ENCODE data around the gene SLC14A1. TPM values are rescaled to one million over a fixed set of nuclear protein-coding genes. Genes with fewer than 3 reads are reported as not detected.
A peak's percentile ranks its signal among the peaks of the same experiment; 100 is the strongest.

Gene SLC14A1
- total and polyA plus RNA-seq, 4 experiments from 2014 or later, result 1.8 to 3.6 (median 3.2) TPM

- no peak for DNase-seq
- H3K27ac ChIP-seq (ENCODE audit: low read depth, low read length), result no peak overlapping the region
- H3K4me3 Mint-ChIP-seq, result no peak overlapping the region
- no peaks in the 10 kb centered on the region for H3K27me3 ChIP-seq (ENCODE audit: insufficient read depth, low read length)
- peaks cover 0 to 5% (median 0%) of the 10 kb centered on the region in 8 donors for H3K9me3 Mint-ChIP-seq
- H3K27ac Mint-ChIP-seq, result no peak overlapping the region
- intact Hi-C loops (cut with micrococcal nuclease), result no loop called here
- H3K4me1 Mint-ChIP-seq, result peaks cover 2 to 16% (median 10%) of the 10 kb centered on the region in 4 donors
- no peaks in the 10 kb centered on the region for H3K4me1 ChIP-seq (ENCODE audit: insufficient read depth, low read length)
- H3K9me3 ChIP-seq (ENCODE audit: control insufficient read depth in 1 of 2, low read length in 2 of 2), result no peaks in the 10 kb centered on the region
- peaks cover 6 to 12% of the 10 kb centered on the region in 2 donors for H3K27me3 Mint-ChIP-seq
- POLR2A ChIA-PET (ENCODE audit: partially characterized antibody), result no interaction called here
- H3K4me3 ChIP-seq (ENCODE audit: low read length in 2 of 2), result no peak overlapping the region
- no peaks in the 10 kb centered on the region for H3K36me3 Mint-ChIP-seq
- CTCF ChIA-PET (ENCODE audit: partially characterized antibody), result no interaction called here
- H3K36me3 ChIP-seq (ENCODE audit: insufficient read depth, low read length), result no peaks in the 10 kb centered on the region
These were observed 41.8 kb downstream of the SLC14A1 start for GRCh38 chr18:45765796-45766195.

- Histone ChIP-seq H3K36me3 (ENCODE audit: insufficient read depth, low read length) (no peaks in the 10 kb centered on the region), H3K9me3 (ENCODE audit: control insufficient read depth in 1 of 2, low read length in 2 of 2) (no peaks in the 10 kb centered on the region), H3K27me3 (ENCODE audit: insufficient read depth, low read length) (no peaks in the 10 kb centered on the region), H3K4me3 (ENCODE audit: low read length in 2 of 2) (no peak overlapping the region), H3K27ac (ENCODE audit: low read depth, low read length) (no peak overlapping the region), H3K4me1 (ENCODE audit: insufficient read depth, low read length) (peaks cover 22% of the 10 kb centered on the region)
- peak overlapping the region in 3 of 7 donors; percentile 20 to 65 (median 53) for H3K27ac Mint-ChIP-seq
- H3K4me3 Mint-ChIP-seq, result peak overlapping the region in 1 of 8 donors; percentile 35
- intact Hi-C loops (cut with micrococcal nuclease), result no loop called here
- H3K9me3 Mint-ChIP-seq, result peaks cover 0 to 5% (median 0%) of the 10 kb centered on the region in 8 donors
- ChIA-PET POLR2A (ENCODE audit: partially characterized antibody) (no interaction called here), CTCF (ENCODE audit: partially characterized antibody) (no interaction called here)
- no peak for DNase-seq
- H3K36me3 Mint-ChIP-seq, result no peaks in the 10 kb centered on the region
- H3K27me3 Mint-ChIP-seq, result peaks cover 6 to 14% of the 10 kb centered on the region in 2 donors
- peaks cover 25 to 56% (median 39%) of the 10 kb centered on the region in 4 donors for H3K4me1 Mint-ChIP-seq
These were observed 47.9 kb downstream of the SLC14A1 start for GRCh38 chr18:45771587-45772480.

- no peaks in the 10 kb centered on the region for H3K36me3 ChIP-seq (ENCODE audit: insufficient read depth, low read length)
- ChIA-PET POLR2A (ENCODE audit: partially characterized antibody) (interaction anchor here (0.7 to 0.8 kb wide), 2 partner anchors 87 to 108 kb away, joined by 3 to 4 read pairs; no protein-coding TSS in a partner anchor), CTCF (ENCODE audit: partially characterized antibody) (interaction anchor here (2.7 kb wide), 1 partner anchor 86 kb away, joined by 8 read pairs; no protein-coding TSS in a partner anchor)
- peaks cover 22% of the 10 kb centered on the region for H3K4me1 ChIP-seq (ENCODE audit: insufficient read depth, low read length)
- Mint-ChIP-seq H3K36me3 (no peaks in the 10 kb centered on the region), H3K4me3 (peak overlapping the region in 7 of 8 donors; percentile 50 to 88 (median 75)), H3K27me3 (peaks cover 2 to 12% of the 10 kb centered on the region in 2 donors), H3K4me1 (peaks cover 25 to 56% (median 40%) of the 10 kb centered on the region in 4 donors), H3K9me3 (peaks cover 0 to 5% (median 0%) of the 10 kb centered on the region in 8 donors), H3K27ac (peak overlapping the region; percentile 1 to 88 (median 71))
- H3K27ac ChIP-seq (ENCODE audit: low read depth, low read length), result no peak overlapping the region
- DNase-seq, result peak in 4 of 5 donors; percentile 23 to 33 (median 30)
- no peak overlapping the region for H3K4me3 ChIP-seq (ENCODE audit: low read length in 2 of 2)
- no peaks in the 10 kb centered on the region for H3K9me3 ChIP-seq (ENCODE audit: control insufficient read depth in 1 of 2, low read length in 2 of 2)
- intact Hi-C loops (cut with micrococcal nuclease), result loop anchor here (1.0 kb wide), 1 partner anchor 22 kb away; no protein-coding TSS in a partner anchor
- no peaks in the 10 kb centered on the region for H3K27me3 ChIP-seq (ENCODE audit: insufficient read depth, low read length)
These were observed 50.1 kb downstream of the SLC14A1 start for GRCh38 chr18:45774065-45774521.

- ChIA-PET POLR2A (ENCODE audit: partially characterized antibody) (interaction anchor here (0.6 to 1.6 kb wide), 4 partner anchors 8 to 109 kb away, joined by 3 to 6 read pairs (median 4); no protein-coding TSS in a partner anchor), CTCF (ENCODE audit: partially characterized antibody) (interaction anchor here (1.0 to 2.7 kb wide), 2 partner anchors 87 to 105 kb away, joined by 4 to 8 read pairs; no protein-coding TSS in a partner anchor)
These were observed 51.3 kb downstream of the SLC14A1 start for GRCh38 chr18:45775241-45775676.

GRCh38 chr18:45775743-45776142, 51.8 kb downstream of the SLC14A1 start:
- H3K27ac Mint-ChIP-seq, result peak overlapping the region in 1 of 7 donors; percentile 88
- no peaks in the 10 kb centered on the region for H3K36me3 Mint-ChIP-seq
- no peak for DNase-seq
- peaks cover 23 to 44% (median 30%) of the 10 kb centered on the region in 4 donors for H3K4me1 Mint-ChIP-seq
- H3K27me3 ChIP-seq (ENCODE audit: insufficient read depth, low read length), result no peaks in the 10 kb centered on the region
- CTCF ChIA-PET (ENCODE audit: partially characterized antibody), result interaction anchor here (1.0 to 2.7 kb wide), 2 partner anchors 88 to 104 kb away, joined by 4 to 8 read pairs; no protein-coding TSS in a partner anchor
- peaks cover 22% of the 10 kb centered on the region for H3K4me1 ChIP-seq (ENCODE audit: insufficient read depth, low read length)
- H3K27ac ChIP-seq (ENCODE audit: low read depth, low read length), result no peak overlapping the region
- intact Hi-C loops (cut with micrococcal nuclease), result no loop called here
- H3K9me3 Mint-ChIP-seq, result peaks cover 0 to 3% (median 0%) of the 10 kb centered on the region in 8 donors
- no peaks in the 10 kb centered on the region for H3K9me3 ChIP-seq (ENCODE audit: control insufficient read depth in 1 of 2, low read length in 2 of 2)
- H3K4me3 Mint-ChIP-seq, result peak overlapping the region; percentile 63 to 90 (median 88)
- POLR2A ChIA-PET (ENCODE audit: partially characterized antibody), result interaction anchor here (1.0 to 1.6 kb wide), 3 partner anchors 8 to 109 kb away, joined by 4 to 6 read pairs (median 4); no protein-coding TSS in a partner anchor
- H3K27me3 Mint-ChIP-seq, result peaks cover 2 to 6% of the 10 kb centered on the region in 2 donors
- H3K4me3 ChIP-seq (ENCODE audit: low read length in 2 of 2), result peak overlapping the region; percentile 67 to 68
- no peaks in the 10 kb centered on the region for H3K36me3 ChIP-seq (ENCODE audit: insufficient read depth, low read length)

More at GRCh38 chr18:45775241-45775676, 51.3 kb downstream of the SLC14A1 start:
- peaks cover 25 to 47% (median 34%) of the 10 kb centered on the region in 4 donors for H3K4me1 Mint-ChIP-seq
- intact Hi-C loops (cut with micrococcal nuclease), result no loop called here
- H3K9me3 Mint-ChIP-seq, result peaks cover 0 to 3% (median 0%) of the 10 kb centered on the region in 8 donors
- no peaks in the 10 kb centered on the region for H3K9me3 ChIP-seq (ENCODE audit: control insufficient read depth in 1 of 2, low read length in 2 of 2)
- DNase-seq, result peak in 4 of 5 donors; percentile 35 to 54 (median 43)
- no peaks in the 10 kb centered on the region for H3K36me3 Mint-ChIP-seq
- no peak overlapping the region for H3K27ac ChIP-seq (ENCODE audit: low read depth, low read length)
- peaks cover 22% of the 10 kb centered on the region for H3K4me1 ChIP-seq (ENCODE audit: insufficient read depth, low read length)
- H3K27me3 ChIP-seq (ENCODE audit: insufficient read depth, low read length), result no peaks in the 10 kb centered on the region
- H3K27ac Mint-ChIP-seq, result peak overlapping the region; percentile 1 to 88 (median 26)
- peaks cover 2 to 8% of the 10 kb centered on the region in 2 donors for H3K27me3 Mint-ChIP-seq
- peak overlapping the region; percentile 67 to 68 for H3K4me3 ChIP-seq (ENCODE audit: low read length in 2 of 2)
- H3K4me3 Mint-ChIP-seq, result peak overlapping the region; percentile 63 to 90 (median 88)
- H3K36me3 ChIP-seq (ENCODE audit: insufficient read depth, low read length), result no peaks in the 10 kb centered on the region

- no peaks in the 10 kb centered on the region for H3K9me3 ChIP-seq (ENCODE audit: control insufficient read depth in 1 of 2, low read length in 2 of 2)
- Mint-ChIP-seq H3K27me3 (peaks cover 2 to 10% of the 10 kb centered on the region in 2 donors), H3K4me1 (peaks cover 19 to 30% (median 25%) of the 10 kb centered on the region in 4 donors), H3K9me3 (no peaks in the 10 kb centered on the region), H3K36me3 (no peaks in the 10 kb centered on the region), H3K27ac (peak overlapping the region in 1 of 7 donors; percentile 10), H3K4me3 (no peak overlapping the region)
- ChIA-PET POLR2A (ENCODE audit: partially characterized antibody) (no interaction called here), CTCF (ENCODE audit: partially characterized antibody) (no interaction called here)
- intact Hi-C loops (cut with micrococcal nuclease), result no loop called here
- peaks cover 22% of the 10 kb centered on the region for H3K4me1 ChIP-seq (ENCODE audit: insufficient read depth, low read length)
- H3K27ac ChIP-seq (ENCODE audit: low read depth, low read length), result no peak overlapping the region
- no peaks in the 10 kb centered on the region for H3K36me3 ChIP-seq (ENCODE audit: insufficient read depth, low read length)
- no peak overlapping the region for H3K4me3 ChIP-seq (ENCODE audit: low read length in 2 of 2)
- no peak for DNase-seq
- no peaks in the 10 kb centered on the region for H3K27me3 ChIP-seq (ENCODE audit: insufficient read depth, low read length)
These were observed 53.4 kb downstream of the SLC14A1 start for GRCh38 chr18:45777393-45777792.

GRCh38 chr18:45780568-45780967, 56.6 kb downstream of the SLC14A1 start:
- peaks cover 3 to 13% (median 10%) of the 10 kb centered on the region in 4 donors for H3K4me1 Mint-ChIP-seq
- peaks cover 0 to 2% (median 0%) of the 10 kb centered on the region in 8 donors for H3K9me3 Mint-ChIP-seq
- POLR2A ChIA-PET (ENCODE audit: partially characterized antibody), result no interaction called here
- peaks cover 0 to 10% of the 10 kb centered on the region in 2 donors for H3K27me3 Mint-ChIP-seq
- Histone ChIP-seq H3K27me3 (ENCODE audit: insufficient read depth, low read length) (no peaks in the 10 kb centered on the region), H3K9me3 (ENCODE audit: control insufficient read depth in 1 of 2, low read length in 2 of 2) (no peaks in the 10 kb centered on the region), H3K4me1 (ENCODE audit: insufficient read depth, low read length) (no peaks in the 10 kb centered on the region), H3K27ac (ENCODE audit: low read depth, low read length) (no peak overlapping the region), H3K36me3 (ENCODE audit: insufficient read depth, low read length) (no peaks in the 10 kb centered on the region), H3K4me3 (ENCODE audit: low read length in 2 of 2) (no peak overlapping the region)
- H3K4me3 Mint-ChIP-seq, result no peak overlapping the region
- no peak overlapping the region for H3K27ac Mint-ChIP-seq
- intact Hi-C loops (cut with micrococcal nuclease), result no loop called here
- CTCF ChIA-PET (ENCODE audit: partially characterized antibody), result no interaction called here
- no peak for DNase-seq
- H3K36me3 Mint-ChIP-seq, result no peaks in the 10 kb centered on the region

All from CD4-positive, alpha-beta memory T cell (primary cell).